ENCODE measurements around the gene INHBE. TPM values are rescaled to one million over a fixed set of nuclear protein-coding genes. Genes with fewer than 3 reads are reported as not detected.

Gene INHBE
- total RNA-seq, 1 donor from 2014 or later = not detected

- intact Hi-C loops (cut with micrococcal nuclease) = no loop called here
- H3K9me3 ChIP-seq (replicated peaks) = no peaks in the 10 kb centered on the region
- DNase-seq = no peak
- H3K4me1 ChIP-seq = peaks cover 20% of the 10 kb centered on the region
- no peaks in the 10 kb centered on the region for H3K36me3 ChIP-seq
- H3K4me3 ChIP-seq = no peak overlapping the region
- H3K27me3 ChIP-seq (ENCODE audit: low read depth) = peaks cover 100% of the 10 kb centered on the region
- H3K27ac ChIP-seq (replicated peaks) = no peak overlapping the region
- no peak for TF ChIP-seq CTCF (IDR thresholded peaks at IDR 0.05; ENCODE audit: borderline replicate concordance)
These were observed 17.3 kb downstream of the INHBE start for GRCh38 chr12:57472391-57472790.

- no peak for DNase-seq
- Histone ChIP-seq H3K4me1 (peaks cover 20% of the 10 kb centered on the region), H3K27me3 (ENCODE audit: low read depth) (peaks cover 100% of the 10 kb centered on the region), H3K36me3 (no peaks in the 10 kb centered on the region), H3K27ac (replicated peaks) (no peak overlapping the region), H3K9me3 (replicated peaks) (no peaks in the 10 kb centered on the region), H3K4me3 (no peak overlapping the region)
- no peak for TF ChIP-seq CTCF (IDR thresholded peaks at IDR 0.05; ENCODE audit: borderline replicate concordance)
- intact Hi-C loops (cut with micrococcal nuclease) = no loop called here
These were observed 18.3 kb downstream of the INHBE start for GRCh38 chr12:57473392-57473791.

GRCh38 chr12:57473886-57474285 lies 18.8 kb downstream of the INHBE start:
- Histone ChIP-seq H3K4me1 (peaks cover 20% of the 10 kb centered on the region), H3K9me3 (replicated peaks) (no peaks in the 10 kb centered on the region), H3K4me3 (no peak overlapping the region), H3K27me3 (ENCODE audit: low read depth) (peaks cover 100% of the 10 kb centered on the region), H3K36me3 (no peaks in the 10 kb centered on the region), H3K27ac (replicated peaks) (no peak overlapping the region)
- no peak for TF ChIP-seq CTCF (IDR thresholded peaks at IDR 0.05; ENCODE audit: borderline replicate concordance)
- intact Hi-C loops (cut with micrococcal nuclease) = no loop called here
- DNase-seq = no peak

- Histone ChIP-seq H3K9me3 (replicated peaks) (no peaks in the 10 kb centered on the region), H3K4me3 (no peak overlapping the region), H3K4me1 (peaks cover 20% of the 10 kb centered on the region), H3K27ac (replicated peaks) (no peak overlapping the region), H3K36me3 (no peaks in the 10 kb centered on the region), H3K27me3 (ENCODE audit: low read depth) (peaks cover 100% of the 10 kb centered on the region)
- no peak for DNase-seq
- no peak for TF ChIP-seq CTCF (IDR thresholded peaks at IDR 0.05; ENCODE audit: borderline replicate concordance)
- intact Hi-C loops (cut with micrococcal nuclease) = no loop called here
These were observed 19.3 kb downstream of the INHBE start for GRCh38 chr12:57474430-57474829.

DNA sequence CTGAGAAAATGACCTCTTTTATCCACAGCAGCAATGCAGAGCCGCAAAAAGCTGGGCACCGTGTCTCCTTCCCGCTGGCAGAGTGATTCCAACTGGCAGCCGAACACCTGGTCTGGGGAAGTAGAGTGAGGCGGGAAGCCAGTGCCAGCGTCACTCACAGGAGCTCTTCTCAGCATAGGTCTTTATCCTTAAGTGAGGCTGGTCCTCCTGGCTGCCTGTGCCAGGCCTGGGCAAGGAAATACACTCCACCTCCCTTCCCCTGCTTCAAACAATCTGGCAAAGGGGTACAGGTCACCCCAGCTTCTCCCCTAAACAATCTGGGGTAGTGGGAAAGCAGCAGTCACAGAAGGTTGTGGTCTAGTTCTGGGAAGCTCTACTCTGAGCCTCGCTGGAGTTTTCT lies 19.8 kb downstream of the INHBE start:
- Histone ChIP-seq H3K36me3 (no peaks in the 10 kb centered on the region), H3K9me3 (replicated peaks) (no peaks in the 10 kb centered on the region), H3K4me3 (peak overlapping the region; percentile 64), H3K27ac (replicated peaks) (no peak overlapping the region), H3K27me3 (ENCODE audit: low read depth) (peaks cover 100% of the 10 kb centered on the region), H3K4me1 (peaks cover 20% of the 10 kb centered on the region)
- DNase-seq = no peak
- intact Hi-C loops (cut with micrococcal nuclease) = no loop called here
- TF ChIP-seq CTCF (IDR thresholded peaks at IDR 0.05; ENCODE audit: borderline replicate concordance) = no peak

All from left ventricle myocardium inferior (tissue), 1 donor.